ENCODE data around the gene GRIP2.

DNA sequence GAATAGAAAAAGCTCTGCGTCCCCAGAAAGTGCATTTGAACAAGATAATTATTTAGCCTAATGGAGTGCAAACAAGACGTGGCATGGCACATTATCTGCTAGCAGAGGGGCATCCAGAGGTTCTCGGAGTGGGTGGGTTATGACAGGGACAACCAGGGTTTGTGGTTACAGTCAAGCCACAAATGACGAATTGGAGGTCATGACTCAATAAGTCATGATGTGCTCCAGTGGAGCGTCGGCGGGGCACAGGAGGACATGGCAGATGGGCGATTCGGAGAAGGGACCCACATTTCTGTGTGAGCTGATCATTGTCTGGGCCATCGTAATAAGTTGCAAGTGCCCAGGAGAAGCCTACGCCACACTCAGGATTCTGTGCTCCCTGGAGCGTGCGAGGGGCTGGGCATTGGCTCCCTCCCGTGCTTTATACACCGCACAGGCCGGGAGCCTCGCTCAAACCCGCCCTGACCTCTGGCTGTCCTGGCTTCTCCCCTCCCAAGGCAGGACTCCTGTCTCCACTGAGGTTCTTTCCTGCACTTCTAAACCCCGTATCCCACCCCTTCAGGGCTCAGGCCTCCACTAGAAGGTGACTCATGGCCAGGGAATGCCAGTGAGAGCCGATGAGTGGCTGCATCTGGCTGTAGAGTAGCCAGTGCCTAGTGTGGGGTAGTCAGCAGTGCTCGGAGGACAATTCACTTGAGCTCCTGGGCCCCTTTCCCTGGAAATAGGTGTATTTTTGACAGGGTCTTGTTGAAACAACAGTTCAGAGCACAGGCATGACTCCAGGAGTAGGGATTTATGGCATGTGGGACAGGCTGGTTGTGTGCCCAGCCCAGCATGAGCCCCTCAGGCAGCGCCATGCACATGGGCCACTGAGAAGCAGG, 67.4 kb downstream of the GRIP2 start:
- TF ChIP-seq NFRKB (IDR thresholded peaks at IDR 0.05), result no peak
- no peak for TF ChIP-seq SP1 (IDR thresholded peaks at IDR 0.05)
- TF ChIP-seq ZNF384 (IDR thresholded peaks at IDR 0.05), result no peak
